Endodermal cell (in vitro differentiated cells): ENCODE measurements around the gene CLEC1A. TPM values are rescaled to one million over a fixed set of nuclear protein-coding genes. Genes with fewer than 3 reads are reported as not detected.

ENCODE experiments used
- DNase-seq: peaks from one replicate; pipeline ENCODE4 v3.0.0-alpha.2; 2017
- H3K27ac ChIP-seq: 2 replicates; pipeline ENCODE4 v1.5.1; 2013; ENCODE audit warnings: mild to moderate bottlenecking, low read depth, low read length, moderate library complexity
- H3K27me3 ChIP-seq: 2 replicates; pipeline ENCODE4 v1.6.1; 2013; ENCODE audit warnings: mild to moderate bottlenecking, low read length, moderate library complexity; ENCODE audit not compliant: insufficient read depth, control insufficient read depth, poor library complexity, severe bottlenecking
- H3K36me3 ChIP-seq: 2 replicates; pipeline ENCODE4 v1.7.0; 2013; ENCODE audit warnings: mild to moderate bottlenecking, low read length, moderate library complexity; ENCODE audit not compliant: control insufficient read depth, insufficient read depth
- H3K4me1 ChIP-seq: one replicate; pipeline ENCODE4 v1.7.0; 2013; ENCODE audit warnings: low read length; ENCODE audit not compliant: control insufficient read depth, insufficient read depth
- H3K4me3 ChIP-seq: 2 replicates; pipeline ENCODE4 v1.5.1; 2013; ENCODE audit warnings: mild to moderate bottlenecking, low read length, moderate library complexity
- H3K9ac ChIP-seq: 2 replicates; pipeline ENCODE4 v1.6.1; 2013; ENCODE audit warnings: mild to moderate bottlenecking, low read length, moderate library complexity; ENCODE audit not compliant: poor library complexity, severe bottlenecking; ENCODE audit errors: extremely low read depth
- H3K9me3 ChIP-seq: 2 replicates; pipeline ENCODE4 v1.6.1; 2013; ENCODE audit warnings: mild to moderate bottlenecking, low read length, moderate library complexity; ENCODE audit not compliant: control insufficient read depth
- H3K27ac Mint-ChIP-seq: 2 replicates; pipeline ENCODE4 v1.8.0; 2020; ENCODE audit warnings: mixed read lengths
- H3K27me3 Mint-ChIP-seq: 2 replicates; pipeline ENCODE4 v1.8.0; 2021; ENCODE audit warnings: mild to moderate bottlenecking, mixed read lengths; ENCODE audit not compliant: insufficient read depth
- H3K36me3 Mint-ChIP-seq: 2 replicates; pipeline ENCODE4 v1.8.0; 2020; ENCODE audit warnings: low read depth, mixed read lengths
- H3K4me1 Mint-ChIP-seq: 2 replicates; pipeline ENCODE4 v1.8.0; 2020; ENCODE audit warnings: mixed read lengths
- H3K4me3 Mint-ChIP-seq: 2 replicates; pipeline ENCODE4 v1.8.0; 2020; ENCODE audit warnings: mild to moderate bottlenecking, moderate library complexity, mixed read lengths
- H3K9me3 Mint-ChIP-seq: 2 replicates; pipeline ENCODE4 v1.8.0; 2020; ENCODE audit warnings: mild to moderate bottlenecking, mixed read lengths
- WGBS, 2 experiments: methylation state at CpG; one replicate each; pipeline versions ENCODE4 v1.1.5 to v1.1.7; 2013; ENCODE audit warnings: missing lambda C conversion rate in 2 of 2, mixed read lengths in 1 of 2; ENCODE audit not compliant: insufficient coverage in 1 of 2, insufficient read length in 1 of 2; 5-methylcytosine and 5-hydroxymethylcytosine counted together
- total RNA-seq, 2 donors: library from RNA; stranded (reverse); fragmentation: NEBNext Ultra II Directional in 1 of 2; extraction: Animal tissue kit (Norgen Biotek cat#: 25700) in 1 of 2; gene quantifications; 2 replicates in 1 of 2; 3 replicates in 1 of 2; pipeline ENCODE4 v1.2.1, GENCODE V29; 2021
- TF ChIP-seq, protein P1 (sequence below): fragments of 200-600 bp; sonication (generic); conservative IDR thresholded peaks from 2 replicates; pipeline ENCODE4 v1.5.0; 2021; ENCODE audit warnings: antibody characterized with exemption, mild to moderate bottlenecking

CLEC1A gene
- total RNA-seq, 2 donors from 2014 or later, result not detected

DNA sequence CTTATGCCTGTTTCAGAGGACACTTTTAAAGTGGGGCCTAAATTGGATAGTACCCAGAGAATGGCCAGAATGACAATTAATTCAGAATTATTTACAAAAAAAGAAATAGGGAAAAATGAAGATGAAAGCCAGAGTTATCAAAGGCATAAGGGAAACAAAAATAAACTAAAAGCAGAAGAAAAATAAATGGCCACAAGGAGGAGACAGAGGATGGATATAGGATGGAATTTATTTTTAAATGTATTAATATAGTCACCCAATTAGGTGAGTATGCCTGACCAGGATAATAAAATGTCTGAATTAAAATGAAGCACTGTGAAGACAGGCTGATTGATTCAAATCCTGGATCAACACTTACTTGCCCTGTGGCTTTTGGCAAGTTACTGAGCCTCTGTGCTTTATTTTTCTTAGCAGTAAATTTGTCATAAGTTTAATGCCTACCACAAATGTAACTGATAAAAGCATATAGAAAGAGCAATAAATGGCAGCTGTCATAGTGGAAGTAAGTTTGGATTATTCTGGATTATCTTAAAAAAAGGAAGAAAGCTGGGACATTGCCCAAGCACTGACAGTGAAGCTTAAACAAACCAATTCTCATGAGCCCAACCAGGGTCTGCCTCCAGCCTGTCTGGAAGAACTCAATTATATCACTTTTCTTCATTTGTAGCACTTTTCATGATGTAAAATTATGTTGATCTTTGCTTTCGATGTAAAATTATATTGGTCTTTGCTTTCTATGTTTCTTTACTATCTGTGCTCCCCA lies 64.8 kb downstream of the CLEC1A start:
- H3K9me3 ChIP-seq, result peaks cover 14% of the 10 kb centered on the region
- H3K4me3 ChIP-seq, result no peak overlapping the region
- H3K27me3 Mint-ChIP-seq, result no peaks in the 10 kb centered on the region
- no peaks in the 10 kb centered on the region for H3K36me3 ChIP-seq
- WGBS, 2 experiments, result no CpG with 5 or more reads among the region's 1 CpG
- no peak for DNase-seq
- TF ChIP-seq, protein P1, sequence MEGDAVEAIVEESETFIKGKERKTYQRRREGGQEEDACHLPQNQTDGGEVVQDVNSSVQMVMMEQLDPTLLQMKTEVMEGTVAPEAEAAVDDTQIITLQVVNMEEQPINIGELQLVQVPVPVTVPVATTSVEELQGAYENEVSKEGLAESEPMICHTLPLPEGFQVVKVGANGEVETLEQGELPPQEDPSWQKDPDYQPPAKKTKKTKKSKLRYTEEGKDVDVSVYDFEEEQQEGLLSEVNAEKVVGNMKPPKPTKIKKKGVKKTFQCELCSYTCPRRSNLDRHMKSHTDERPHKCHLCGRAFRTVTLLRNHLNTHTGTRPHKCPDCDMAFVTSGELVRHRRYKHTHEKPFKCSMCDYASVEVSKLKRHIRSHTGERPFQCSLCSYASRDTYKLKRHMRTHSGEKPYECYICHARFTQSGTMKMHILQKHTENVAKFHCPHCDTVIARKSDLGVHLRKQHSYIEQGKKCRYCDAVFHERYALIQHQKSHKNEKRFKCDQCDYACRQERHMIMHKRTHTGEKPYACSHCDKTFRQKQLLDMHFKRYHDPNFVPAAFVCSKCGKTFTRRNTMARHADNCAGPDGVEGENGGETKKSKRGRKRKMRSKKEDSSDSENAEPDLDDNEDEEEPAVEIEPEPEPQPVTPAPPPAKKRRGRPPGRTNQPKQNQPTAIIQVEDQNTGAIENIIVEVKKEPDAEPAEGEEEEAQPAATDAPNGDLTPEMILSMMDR, result peak; percentile 90
- no peaks in the 10 kb centered on the region for H3K27me3 ChIP-seq
- H3K9ac ChIP-seq, result no peak overlapping the region
- H3K27ac ChIP-seq, result no peak overlapping the region
- no peaks in the 10 kb centered on the region for H3K4me1 ChIP-seq
- H3K9me3 Mint-ChIP-seq, result peaks cover 14% of the 10 kb centered on the region
- no peaks in the 10 kb centered on the region for H3K4me1 Mint-ChIP-seq
- no peak overlapping the region for H3K4me3 Mint-ChIP-seq
- no peaks in the 10 kb centered on the region for H3K36me3 Mint-ChIP-seq
- no peak overlapping the region for H3K27ac Mint-ChIP-seq

DNA sequence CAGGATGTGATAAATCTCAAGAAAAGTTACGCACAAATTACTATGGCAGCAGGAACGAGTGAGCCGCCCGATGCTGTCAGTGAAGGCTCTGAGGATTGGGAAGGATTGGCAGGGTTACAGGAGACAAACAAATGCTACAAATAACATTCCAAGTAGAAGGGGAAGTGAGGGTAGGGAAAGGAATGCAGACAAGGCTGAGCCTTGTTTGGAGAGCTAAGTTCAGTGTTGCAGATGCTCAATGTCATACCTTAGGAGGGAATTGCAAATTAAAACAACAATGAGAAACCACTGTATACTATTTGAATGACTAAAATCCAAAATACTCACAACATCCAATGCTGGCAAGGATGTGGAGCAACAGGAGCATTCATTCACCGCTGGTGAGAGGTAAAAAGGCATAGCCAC lies 67.0 kb downstream of the CLEC1A start:
- TF ChIP-seq, protein P1, result no peak
- H3K27ac Mint-ChIP-seq, result no peak overlapping the region

DNA sequence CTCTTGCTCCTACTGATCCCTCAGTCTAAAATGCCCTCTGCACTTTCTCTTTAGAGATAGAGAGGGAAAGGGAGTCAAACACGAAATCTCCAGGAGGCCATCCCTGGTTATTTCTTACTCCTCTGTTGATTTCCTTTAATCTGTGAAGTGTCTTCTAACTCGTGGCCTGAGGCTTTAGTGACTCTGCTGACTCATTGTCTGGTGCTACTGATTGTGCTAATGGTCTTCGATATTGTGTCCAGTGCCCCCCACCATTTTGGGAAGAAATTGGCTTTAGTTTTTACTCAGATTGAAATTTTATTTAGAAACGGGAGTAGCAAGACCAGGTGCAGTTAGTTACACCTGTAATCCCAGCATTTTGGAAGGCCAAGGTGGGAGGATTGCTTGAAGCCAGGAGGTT lies 67.5 kb downstream of the CLEC1A start:
- H3K9me3 Mint-ChIP-seq, result peaks cover 15% of the 10 kb centered on the region
- no peaks in the 10 kb centered on the region for H3K36me3 Mint-ChIP-seq
- H3K9ac ChIP-seq, result no peak overlapping the region
- no peaks in the 10 kb centered on the region for H3K27me3 Mint-ChIP-seq
- TF ChIP-seq, protein P1, result no peak
- no peaks in the 10 kb centered on the region for H3K27me3 ChIP-seq
- no peaks in the 10 kb centered on the region for H3K4me1 ChIP-seq
- no peaks in the 10 kb centered on the region for H3K4me1 Mint-ChIP-seq
- peaks cover 14% of the 10 kb centered on the region for H3K9me3 ChIP-seq
- no peak overlapping the region for H3K4me3 ChIP-seq
- DNase-seq, result no peak
- no peak overlapping the region for H3K27ac Mint-ChIP-seq
- no peak overlapping the region for H3K27ac ChIP-seq
- H3K4me3 Mint-ChIP-seq, result no peak overlapping the region
- H3K36me3 ChIP-seq, result no peaks in the 10 kb centered on the region
- 84 to 87% methylated on average over 3 to 4 of the region's 4 CpGs for WGBS, 2 experiments

More for the DNA sequence above, 67.0 kb downstream of the CLEC1A start:
- peaks cover 14% of the 10 kb centered on the region for H3K9me3 Mint-ChIP-seq
- 97 to 100% methylated on average over 5 of the region's 5 CpGs for WGBS, 2 experiments
- Histone ChIP-seq H3K27me3 (no peaks in the 10 kb centered on the region), H3K9ac (no peak overlapping the region), H3K9me3 (peaks cover 14% of the 10 kb centered on the region), H3K27ac (no peak overlapping the region), H3K4me1 (no peaks in the 10 kb centered on the region), H3K4me3 (no peak overlapping the region), H3K36me3 (no peaks in the 10 kb centered on the region)
- no peaks in the 10 kb centered on the region for H3K36me3 Mint-ChIP-seq
- H3K4me3 Mint-ChIP-seq, result no peak overlapping the region
- H3K27me3 Mint-ChIP-seq, result no peaks in the 10 kb centered on the region
- DNase-seq, result peak; percentile 59
- H3K4me1 Mint-ChIP-seq, result no peaks in the 10 kb centered on the region
